SH-SY5Y (cell line): Measurements from ENCODE around the gene RMDN3.

Experiments
- GATA2 ChIP-seq: IDR thresholded peaks from 2 replicates; pipeline ENCODE4 v1.6.1; 2011; ENCODE audit warnings: mild to moderate bottlenecking, low read depth, low read length
- GATA3 ChIP-seq: IDR thresholded peaks from 2 replicates; pipeline ENCODE4 v1.6.1; 2011; ENCODE audit warnings: low read depth, mild to moderate bottlenecking, low read length, moderate library complexity

DNA sequence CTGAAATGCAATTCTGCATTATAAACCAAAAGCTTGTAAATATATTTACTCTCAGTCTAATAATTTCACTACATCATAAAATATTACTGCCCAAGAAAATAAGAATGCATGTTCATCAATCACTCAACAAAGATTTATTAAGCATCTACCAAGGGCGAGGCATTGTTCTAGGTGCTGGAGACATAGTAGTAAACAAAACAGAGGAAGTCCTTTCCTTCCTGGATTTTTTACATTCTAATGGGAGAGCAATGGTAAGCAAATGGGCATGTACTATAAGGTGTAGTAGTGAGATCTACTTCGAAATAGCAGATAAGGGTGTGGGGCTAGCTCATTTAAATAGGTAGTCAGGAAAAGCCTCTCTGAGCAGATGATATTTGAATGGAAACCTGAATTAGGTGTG, 41.0 kb upstream of the RMDN3 start:
- TF ChIP-seq GATA3 (no peak), GATA2 (no peak)
